Colon (tissue), 2 donors: Measurements from ENCODE around the gene IDH2.

Experiments
- FAIRE-seq: peaks from 2 replicates; lab custom pipeline; 2012; peaks lifted over from hg19 to GRCh38; lab: Jason Lieb, UNC
- donor health status: control.
- donor health status: control.

The IDH2 gene

DNA sequence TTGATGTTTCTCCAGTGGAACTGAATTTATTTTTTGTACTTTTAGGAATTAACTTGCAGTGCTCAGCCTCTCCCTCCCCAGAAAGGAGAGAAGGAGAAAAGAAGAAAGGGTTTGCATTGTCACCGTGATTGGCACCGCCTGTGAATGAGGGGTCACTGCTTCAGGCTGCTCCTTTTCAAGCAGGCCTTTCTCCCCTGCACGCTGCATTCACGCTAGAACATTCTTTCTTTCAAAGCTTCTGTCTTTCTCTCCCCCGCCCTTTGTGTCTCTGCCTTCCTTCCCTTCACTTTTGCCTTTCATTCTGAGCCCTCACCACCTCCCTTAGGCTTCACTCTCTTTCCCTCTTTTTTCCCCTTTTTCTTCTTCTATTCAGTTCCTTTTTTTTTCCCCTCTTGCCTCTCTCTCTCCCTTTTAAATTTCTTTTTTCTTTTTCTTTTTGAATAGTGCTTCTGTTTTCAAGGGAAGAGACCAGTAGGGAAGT lies 58.7 kb downstream of the IDH2 start:
- no peak for FAIRE-seq

DNA sequence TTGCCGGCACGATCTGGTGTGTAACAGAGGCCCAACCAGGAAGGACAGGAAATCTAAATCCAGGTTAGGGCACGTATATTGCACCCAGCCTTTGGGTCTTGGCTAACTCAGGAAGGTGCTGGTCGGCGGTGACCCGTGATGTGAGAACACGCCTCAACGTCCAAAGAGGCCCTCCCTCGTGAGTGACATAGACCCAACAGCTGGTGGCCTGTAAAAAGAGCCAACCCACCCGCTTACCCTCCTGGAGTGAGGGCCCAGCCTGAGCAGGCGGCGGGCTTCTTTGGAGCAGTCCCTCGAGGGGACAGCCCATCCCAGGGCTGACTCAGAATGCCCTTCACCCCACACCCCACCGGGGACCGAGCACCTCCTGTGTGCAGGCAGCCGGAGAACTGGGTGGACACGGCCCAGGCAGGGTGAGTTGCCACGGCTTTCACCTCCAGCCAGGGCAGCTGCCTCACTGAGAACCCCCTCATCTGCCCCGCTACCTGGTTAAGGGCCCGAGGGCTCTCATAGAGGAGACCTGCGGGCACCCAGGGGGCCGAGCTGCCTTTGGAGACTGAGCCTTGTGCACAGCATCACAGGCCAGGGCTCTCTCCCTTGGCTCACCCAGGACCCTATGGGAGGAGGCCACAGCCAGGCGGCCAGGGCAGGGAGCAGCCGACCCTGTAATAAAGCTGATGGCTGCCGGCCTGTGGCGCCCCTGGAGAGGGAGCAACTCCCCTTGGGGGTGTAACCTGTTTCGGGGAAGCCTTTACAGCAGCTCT lies 59.3 kb downstream of the IDH2 start:
- FAIRE-seq = no peak

DNA sequence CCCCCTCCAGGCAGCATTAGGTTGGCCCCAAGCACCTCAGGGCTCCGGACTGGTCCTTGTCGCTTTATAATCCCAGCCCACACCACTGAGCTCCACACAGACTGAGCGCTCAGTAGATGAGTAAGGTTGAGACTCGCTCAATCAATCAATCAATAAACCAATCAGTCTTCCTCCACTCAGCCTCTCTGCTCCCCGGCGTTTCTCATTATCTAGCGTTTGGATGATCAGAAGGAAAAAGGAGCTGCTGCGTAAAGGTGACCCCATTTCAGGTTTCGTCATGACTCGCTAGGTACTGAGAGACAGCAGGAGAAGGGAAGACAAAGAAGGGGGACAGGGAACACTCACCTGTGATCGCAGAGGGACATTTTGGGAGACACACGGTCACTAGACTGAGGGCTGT lies 59.9 kb downstream of the IDH2 start:
- FAIRE-seq = no peak

DNA sequence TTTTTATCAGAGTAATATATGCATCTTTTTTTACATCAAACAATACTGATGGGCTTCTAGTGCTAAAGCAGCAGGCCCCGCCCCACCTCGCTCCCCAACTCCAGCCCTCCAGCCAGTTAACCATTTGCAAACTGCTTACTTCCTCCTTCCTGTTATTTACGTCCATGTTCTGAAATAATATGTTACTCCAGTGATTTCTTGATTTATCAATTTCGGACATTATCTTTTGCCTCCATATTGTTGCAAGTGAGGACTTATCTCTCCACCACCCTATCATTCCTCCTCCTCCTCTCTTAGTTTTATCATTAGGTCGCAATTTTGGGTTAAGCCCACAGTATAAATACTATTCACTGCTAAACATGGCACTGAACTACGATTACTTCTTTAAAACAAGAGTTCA lies 61.6 kb downstream of the IDH2 start:
- FAIRE-seq = no peak

DNA sequence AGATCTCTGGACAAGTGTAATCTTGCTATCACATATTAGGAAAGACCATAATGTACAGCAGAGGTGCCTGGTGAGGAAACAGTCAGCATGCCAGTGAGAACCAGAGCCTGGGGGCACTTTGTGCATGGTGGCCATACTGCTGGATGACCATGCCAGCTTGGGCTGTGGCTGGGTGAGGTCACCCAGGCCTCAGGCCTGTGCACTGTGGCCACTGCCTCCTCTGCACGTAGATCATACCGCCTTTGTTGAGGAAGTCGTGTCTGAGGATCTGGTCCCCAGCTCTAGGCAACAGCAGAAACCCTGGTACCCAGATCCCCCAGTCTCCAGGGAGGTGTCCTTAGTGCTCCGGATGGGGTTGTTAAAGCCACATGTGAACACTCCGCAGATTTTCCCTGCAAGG lies 62.3 kb downstream of the IDH2 start:
- no peak for FAIRE-seq

DNA sequence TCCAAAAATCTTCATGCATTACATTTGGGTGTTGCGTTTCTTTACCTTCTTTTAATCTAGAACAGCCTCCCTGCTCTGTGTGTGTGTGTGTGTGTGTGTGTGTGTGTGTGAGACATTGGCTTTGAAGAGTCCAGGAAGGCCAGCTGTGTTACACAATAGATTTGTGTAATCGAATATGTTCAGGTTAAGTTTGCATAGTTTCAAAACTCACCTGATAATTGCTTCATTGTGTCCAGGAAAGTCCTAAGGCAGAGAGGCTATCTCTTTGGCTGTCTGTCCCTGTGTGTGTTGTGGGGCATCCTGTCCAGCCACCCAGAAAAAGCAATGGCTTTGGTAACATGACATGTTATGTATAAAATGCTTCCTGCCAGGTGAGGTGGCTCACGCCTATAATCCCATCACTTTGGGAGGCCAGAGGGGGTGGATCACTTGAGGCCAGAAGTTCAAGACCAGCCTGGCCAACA lies 63.6 kb downstream of the IDH2 start:
- no peak for FAIRE-seq

DNA sequence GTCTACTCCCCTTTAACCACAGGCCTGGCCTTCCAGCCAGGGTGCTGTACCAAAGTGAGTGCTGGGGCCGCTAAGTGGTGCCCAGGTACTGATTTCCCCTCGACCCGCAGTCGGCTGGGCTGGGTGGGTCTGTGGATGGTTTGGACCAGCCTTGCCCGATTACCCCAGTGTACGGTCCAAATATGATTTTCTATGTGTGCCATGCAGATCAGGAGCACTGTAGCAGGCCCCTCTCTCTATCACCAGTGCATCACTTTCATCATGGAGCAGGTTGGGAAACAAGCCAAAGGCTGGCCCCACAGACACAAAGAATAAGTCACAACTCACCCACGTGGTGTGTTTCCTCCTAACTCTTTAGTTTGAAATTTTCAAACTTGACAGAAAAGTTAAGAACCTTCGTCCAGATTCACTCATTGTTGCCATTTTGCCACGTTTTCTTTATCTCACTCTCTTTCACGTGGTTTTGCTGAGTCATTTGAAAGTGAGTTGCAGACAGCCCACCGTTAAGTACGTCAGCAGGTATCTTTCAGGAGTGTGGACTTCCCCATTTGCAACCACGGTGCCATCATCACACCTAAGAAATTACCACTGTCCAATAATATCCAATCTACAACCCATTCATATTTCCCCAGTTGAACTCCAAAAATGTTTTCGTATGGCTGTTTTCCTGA lies 64.2 kb downstream of the IDH2 start:
- FAIRE-seq = no peak

DNA sequence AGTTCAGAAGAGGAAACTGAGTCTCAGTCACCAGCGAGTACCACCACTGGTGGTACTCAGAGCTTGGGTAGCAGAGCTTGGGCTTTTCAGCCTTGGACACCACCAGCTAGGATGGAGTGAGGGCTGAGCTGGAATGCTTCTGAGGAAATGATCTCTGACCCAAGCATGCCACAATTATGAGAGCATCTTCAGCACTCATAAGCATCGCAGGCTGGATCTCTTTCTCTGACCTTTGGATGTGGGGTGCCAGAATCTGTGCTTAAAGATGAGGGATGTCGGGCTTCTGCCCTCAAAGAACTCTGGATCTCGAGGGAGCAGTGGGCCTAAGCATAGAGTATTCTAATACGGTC lies 64.8 kb downstream of the IDH2 start:
- no peak for FAIRE-seq

DNA sequence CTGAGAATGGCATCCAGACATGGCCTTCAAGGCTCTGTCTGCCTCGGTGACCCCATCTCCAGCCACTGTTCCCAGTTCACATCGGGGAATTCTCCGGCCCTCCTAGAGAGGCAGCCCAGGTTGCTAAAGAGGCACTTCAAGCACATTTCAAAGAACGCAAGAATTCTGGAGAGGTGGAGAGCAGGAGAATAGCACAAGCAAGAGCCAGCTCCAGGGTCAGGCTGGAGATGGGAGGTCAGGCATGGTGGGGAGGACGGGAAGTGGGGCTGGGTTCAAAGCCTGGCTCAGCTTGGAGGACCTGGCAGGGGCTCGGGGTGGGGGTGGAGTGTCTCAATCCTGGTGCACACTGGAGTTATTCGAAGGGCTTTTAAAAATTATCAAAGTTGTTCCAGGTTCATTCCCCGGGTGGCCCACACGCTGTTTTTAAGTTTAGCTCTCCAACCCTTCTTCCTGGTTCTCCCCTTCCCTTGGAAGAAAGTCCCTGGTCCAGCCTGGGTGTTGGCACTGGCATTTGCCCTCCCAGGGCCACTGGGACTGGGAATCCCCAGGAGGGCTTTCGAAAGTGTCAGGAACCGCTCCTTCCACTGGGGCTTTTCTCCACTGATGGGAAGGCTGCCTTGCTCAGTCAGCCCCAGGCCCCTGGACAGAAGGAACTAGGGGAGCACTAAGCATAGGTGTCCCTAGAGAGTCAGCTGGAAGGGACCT lies 65.3 kb downstream of the IDH2 start:
- FAIRE-seq = no peak

DNA sequence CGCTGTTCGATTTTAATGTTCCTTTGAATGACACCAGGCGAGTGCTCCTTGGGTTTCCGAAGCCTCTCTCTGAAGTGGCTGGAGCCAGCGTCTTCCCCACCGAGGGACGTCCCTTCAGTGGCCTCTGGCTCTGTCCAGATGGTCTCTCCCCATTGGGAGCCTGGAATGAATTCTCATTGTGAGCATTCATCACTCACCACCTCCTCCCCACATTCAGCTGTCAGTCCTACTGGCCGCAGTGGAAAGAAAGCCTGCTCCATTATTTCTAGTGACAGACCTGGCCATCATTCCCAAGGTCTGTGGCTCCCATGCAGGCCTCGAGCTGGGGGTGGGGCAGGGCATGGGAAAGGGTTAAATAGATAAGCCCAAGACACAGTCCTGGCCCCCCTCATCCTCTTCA lies 65.9 kb downstream of the IDH2 start:
- no peak for FAIRE-seq

DNA sequence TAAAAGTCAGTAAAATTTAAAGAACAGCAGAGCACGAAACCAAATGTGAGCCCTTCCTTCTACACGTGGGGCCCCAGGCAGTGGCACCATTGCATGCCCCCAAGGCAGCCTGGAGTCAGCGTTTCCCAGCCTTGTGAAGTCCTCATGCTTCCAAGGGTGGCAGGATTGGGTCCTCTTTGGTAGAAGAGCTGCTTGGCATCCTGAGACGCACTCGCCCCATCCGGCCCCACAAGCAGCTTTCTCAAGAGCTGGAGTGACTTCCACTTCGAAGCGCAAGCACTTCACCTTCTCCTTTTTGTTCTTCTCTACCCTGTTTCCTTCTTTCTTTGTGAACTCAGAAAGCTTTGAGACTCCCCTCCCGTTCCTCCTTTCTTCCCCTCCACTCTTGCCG lies 66.4 kb downstream of the IDH2 start:
- FAIRE-seq = no peak

DNA sequence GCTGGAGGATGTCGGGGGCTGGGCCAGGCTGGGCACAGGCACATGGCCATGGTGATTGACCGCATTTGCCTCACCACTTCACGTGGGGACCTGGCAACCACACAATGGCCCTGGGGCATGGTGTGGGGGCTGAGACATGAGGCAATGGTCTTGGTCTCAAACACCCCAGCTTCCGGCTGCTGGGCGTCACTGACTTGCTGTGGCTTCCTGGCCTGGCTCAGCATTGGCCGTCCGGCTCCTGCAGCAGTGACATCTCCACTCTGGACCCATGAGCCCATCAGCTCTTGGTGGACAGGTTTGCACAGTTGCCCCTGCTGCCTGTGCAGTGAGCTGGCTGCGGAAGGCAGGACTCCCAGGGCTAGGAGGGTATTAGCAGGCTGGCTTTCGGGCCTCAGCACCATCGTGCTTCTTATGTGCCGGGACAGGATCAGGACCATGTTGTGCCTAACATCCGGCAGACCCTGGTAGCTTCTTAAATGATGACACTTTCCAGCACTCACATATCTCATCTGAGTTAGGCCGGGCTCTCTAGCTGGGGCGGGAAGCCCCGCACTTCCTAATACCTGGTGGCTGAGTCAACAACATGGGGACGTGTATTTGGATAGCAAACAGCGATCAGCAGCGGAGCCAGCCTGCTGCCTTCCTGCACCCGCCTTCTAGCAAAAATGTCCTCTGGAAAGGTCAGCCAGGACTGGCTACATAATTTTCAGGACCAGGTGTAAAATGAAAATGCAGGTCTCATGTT lies 67.0 kb downstream of the IDH2 start:
- FAIRE-seq = no peak

DNA sequence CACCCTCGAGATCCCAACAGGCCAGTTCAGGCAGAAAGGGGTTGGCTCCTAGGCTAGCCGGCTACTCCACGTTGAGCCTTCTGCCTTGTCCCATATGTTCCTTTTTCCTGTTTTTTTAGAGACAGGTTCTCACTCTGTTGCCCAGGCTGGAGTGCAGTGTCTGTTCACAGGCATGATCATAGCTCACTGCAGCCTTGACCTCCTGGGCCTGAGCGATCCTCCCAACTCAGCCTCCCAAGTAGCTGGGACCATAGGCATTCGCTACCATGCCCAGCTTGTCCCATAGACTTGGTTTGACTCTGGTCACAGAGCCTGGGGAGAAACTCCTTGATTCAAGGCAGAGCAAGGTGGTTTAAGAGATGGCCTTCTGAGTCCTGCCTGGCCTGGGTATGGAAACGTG lies 68.8 kb downstream of the IDH2 start:
- no peak for FAIRE-seq
